Epithelial cell of esophagus (primary cell): Measurements from ENCODE around the gene CYP4A22.

ENCODE experiments used
- DNase-seq: peaks from one replicate; pipeline ENCODE4 v3.0.0; 2010; ENCODE audit warnings: low read depth
- H3K4me3 ChIP-seq: 2 replicates; pipeline ENCODE4 v1.5.1; 2011; ENCODE audit warnings: mild to moderate bottlenecking, low read length, control low read depth
- TF ChIP-seq, protein P1 (sequence below): IDR thresholded peaks from 2 replicates; pipeline ENCODE4 v1.5.1; 2011; ENCODE audit warnings: low read depth, mild to moderate bottlenecking, low read length, control low read depth, inconsistent platforms; ENCODE audit not compliant: insufficient read depth; ENCODE audit errors: missing control alignments

CYP4A22 gene

GRCh38 chr1:47160716-47161115 lies 23.5 kb downstream of the CYP4A22 start:
- no peak for DNase-seq
- TF ChIP-seq, protein P1, sequence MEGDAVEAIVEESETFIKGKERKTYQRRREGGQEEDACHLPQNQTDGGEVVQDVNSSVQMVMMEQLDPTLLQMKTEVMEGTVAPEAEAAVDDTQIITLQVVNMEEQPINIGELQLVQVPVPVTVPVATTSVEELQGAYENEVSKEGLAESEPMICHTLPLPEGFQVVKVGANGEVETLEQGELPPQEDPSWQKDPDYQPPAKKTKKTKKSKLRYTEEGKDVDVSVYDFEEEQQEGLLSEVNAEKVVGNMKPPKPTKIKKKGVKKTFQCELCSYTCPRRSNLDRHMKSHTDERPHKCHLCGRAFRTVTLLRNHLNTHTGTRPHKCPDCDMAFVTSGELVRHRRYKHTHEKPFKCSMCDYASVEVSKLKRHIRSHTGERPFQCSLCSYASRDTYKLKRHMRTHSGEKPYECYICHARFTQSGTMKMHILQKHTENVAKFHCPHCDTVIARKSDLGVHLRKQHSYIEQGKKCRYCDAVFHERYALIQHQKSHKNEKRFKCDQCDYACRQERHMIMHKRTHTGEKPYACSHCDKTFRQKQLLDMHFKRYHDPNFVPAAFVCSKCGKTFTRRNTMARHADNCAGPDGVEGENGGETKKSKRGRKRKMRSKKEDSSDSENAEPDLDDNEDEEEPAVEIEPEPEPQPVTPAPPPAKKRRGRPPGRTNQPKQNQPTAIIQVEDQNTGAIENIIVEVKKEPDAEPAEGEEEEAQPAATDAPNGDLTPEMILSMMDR: no peak
- H3K4me3 ChIP-seq: no peak overlapping the region

DNA sequence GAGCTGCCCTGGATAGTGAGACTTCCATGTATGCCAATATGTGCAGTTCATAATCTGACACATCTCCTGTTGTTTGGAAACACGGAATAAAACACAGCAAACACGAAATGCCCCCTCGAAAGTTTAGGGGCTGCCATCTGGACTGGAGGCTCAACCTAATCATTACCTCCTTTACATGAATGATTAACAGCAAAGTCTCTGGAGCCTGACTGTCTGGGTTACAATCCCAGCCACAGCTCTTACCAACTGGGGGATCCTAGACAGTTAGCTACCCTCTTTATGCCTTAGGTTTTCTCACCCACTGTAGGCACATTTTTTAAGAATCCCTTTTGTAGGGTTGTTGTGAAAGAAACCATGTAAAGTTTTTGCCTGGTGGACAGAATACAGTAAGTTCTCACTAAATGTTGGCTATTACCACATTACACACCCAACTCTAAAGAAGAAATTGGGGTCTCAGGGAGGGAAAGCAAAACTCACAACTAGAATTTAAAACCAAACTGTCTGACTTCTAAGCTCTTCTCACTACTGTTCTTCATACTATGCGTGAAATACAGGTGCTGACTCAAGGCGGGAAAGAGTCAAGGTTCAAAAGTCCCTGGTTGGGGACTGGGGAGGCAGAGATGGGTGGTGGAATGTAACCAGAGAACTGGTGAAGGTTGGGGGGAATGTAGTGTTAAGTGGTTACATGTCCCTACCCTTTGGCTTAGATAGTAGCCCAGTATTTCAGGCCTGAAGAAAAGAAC lies 24.2 kb downstream of the CYP4A22 start:
- no peak for DNase-seq
- H3K4me3 ChIP-seq: no peak overlapping the region
- TF ChIP-seq, protein P1: no peak

DNA sequence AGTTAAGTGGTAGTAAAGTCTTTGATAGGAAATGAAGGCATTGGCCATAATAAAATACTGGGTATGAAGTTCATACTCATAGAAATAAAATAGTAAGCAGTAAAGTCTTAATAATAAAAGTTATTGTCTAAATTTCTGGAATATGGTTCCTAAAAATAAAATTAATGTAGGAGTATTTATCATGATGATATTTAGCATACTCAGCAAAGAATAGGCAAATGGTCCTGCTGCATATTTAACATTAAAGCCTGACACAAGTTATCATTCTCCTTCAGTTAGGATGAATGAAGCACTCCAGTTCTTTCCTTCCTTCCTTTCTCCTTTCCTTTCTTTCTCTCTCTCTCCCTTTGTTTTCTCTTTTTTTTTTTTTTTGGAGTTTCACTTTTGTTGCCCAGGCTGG lies 27.3 kb downstream of the CYP4A22 start:
- DNase-seq: no peak
- no peak overlapping the region for H3K4me3 ChIP-seq
- TF ChIP-seq, protein P1: no peak

DNA sequence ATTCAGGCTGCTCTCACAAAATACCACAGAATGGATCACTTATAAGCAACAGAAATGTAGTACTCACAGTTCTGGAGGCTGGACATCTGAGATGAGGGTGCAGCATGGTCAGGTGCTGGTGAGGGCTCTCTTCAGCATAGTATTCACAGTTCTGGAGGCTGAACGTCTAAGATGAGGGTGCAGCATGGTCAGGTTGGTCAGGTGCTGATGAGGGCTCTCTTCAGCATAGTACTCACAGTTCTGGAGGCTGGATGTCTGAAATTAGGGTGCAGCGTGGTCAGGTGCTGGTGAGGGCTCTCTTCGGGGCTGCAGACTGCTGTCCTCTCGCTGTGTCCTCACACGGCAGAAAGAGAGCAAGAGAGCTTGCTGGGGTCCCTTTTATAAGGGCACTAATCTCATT lies 35.5 kb downstream of the CYP4A22 start:
- H3K4me3 ChIP-seq: no peak overlapping the region

GRCh38 chr1:47174656-47175020 lies 37.4 kb downstream of the CYP4A22 start:
- TF ChIP-seq, protein P1: peak; percentile 1
- H3K4me3 ChIP-seq: no peak overlapping the region

More for the DNA sequence above, 35.5 kb downstream of the CYP4A22 start:
- TF ChIP-seq, protein P1: no peak
- no peak for DNase-seq

GRCh38 chr1:47175227-47175934 lies 38.1 kb downstream of the CYP4A22 start:
- DNase-seq: peak; percentile 73
- H3K4me3 ChIP-seq: no peak overlapping the region
- TF ChIP-seq, protein P1: peak; percentile 100

More at GRCh38 chr1:47174656-47175020, 37.4 kb downstream of the CYP4A22 start:
- no peak for DNase-seq

DNA sequence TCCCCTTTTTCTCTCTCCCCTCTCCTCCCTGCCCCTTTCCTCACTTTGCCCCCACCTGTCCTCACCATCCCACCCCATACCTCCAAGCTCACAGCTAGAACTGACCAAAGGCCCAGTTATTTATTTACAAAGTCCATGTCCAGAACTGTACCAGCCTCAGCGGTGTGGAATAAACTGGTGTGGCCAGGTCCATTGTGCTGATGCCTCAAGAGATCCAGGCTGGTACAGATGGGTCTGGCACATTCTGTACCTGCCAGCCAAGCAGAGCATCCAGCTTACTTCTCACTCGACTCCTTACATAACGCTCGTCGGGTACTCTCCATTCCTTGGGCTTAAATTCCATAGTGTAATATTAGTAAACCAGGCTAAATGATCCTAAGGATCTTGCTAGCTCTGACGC lies 40.8 kb downstream of the CYP4A22 start:
- H3K4me3 ChIP-seq: no peak overlapping the region
- TF ChIP-seq, protein P1: no peak
- DNase-seq: no peak
